NB4 (cell line): ENCODE data around the gene PRPF40A.

Source experiments
- POLR2A ChIP-seq: IDR thresholded peaks from 2 replicates; pipeline ENCODE4 v1.6.1; 2011; ENCODE audit warnings: mild to moderate bottlenecking; ENCODE audit not compliant: insufficient read length; ENCODE audit errors: extremely low read depth
- TF ChIP-seq, protein P1 (sequence below): IDR thresholded peaks from one replicate; pipeline ENCODE4 v1.5.1; 2012; ENCODE audit warnings: low read depth, low read length
- TF ChIP-seq, protein P2 (sequence below): IDR thresholded peaks from 2 replicates; pipeline ENCODE4 v1.6.1; 2011; ENCODE audit warnings: low read depth, low read length

DNA sequence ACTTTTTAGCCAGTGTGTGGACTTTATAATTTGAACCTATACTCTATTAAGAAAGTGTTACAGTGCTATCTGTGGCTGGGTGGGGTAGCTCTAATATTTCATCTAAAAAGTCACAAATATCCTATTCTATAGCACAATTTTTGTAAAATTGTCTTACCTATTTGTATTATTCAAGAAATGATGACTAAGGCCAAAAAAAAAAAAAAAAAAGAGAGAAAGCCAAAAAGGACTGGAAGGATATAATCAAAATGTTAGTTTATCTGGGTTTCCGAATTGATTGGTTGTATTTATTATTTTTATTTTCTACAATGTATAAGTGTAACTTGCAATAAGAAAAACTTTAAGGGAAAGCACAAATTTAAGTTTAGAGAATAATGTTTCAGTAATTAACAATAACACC is 6.7 kb upstream of the PRPF40A start:
- TF ChIP-seq, protein P1, sequence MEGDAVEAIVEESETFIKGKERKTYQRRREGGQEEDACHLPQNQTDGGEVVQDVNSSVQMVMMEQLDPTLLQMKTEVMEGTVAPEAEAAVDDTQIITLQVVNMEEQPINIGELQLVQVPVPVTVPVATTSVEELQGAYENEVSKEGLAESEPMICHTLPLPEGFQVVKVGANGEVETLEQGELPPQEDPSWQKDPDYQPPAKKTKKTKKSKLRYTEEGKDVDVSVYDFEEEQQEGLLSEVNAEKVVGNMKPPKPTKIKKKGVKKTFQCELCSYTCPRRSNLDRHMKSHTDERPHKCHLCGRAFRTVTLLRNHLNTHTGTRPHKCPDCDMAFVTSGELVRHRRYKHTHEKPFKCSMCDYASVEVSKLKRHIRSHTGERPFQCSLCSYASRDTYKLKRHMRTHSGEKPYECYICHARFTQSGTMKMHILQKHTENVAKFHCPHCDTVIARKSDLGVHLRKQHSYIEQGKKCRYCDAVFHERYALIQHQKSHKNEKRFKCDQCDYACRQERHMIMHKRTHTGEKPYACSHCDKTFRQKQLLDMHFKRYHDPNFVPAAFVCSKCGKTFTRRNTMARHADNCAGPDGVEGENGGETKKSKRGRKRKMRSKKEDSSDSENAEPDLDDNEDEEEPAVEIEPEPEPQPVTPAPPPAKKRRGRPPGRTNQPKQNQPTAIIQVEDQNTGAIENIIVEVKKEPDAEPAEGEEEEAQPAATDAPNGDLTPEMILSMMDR = no peak
- TF ChIP-seq, protein P2, sequence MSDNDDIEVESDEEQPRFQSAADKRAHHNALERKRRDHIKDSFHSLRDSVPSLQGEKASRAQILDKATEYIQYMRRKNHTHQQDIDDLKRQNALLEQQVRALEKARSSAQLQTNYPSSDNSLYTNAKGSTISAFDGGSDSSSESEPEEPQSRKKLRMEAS = no peak
- TF ChIP-seq POLR2A = no peak
